ENCODE measurements around the gene PDE4D. TPM values are rescaled to one million over a fixed set of nuclear protein-coding genes. Genes with fewer than 3 reads are reported as not detected.

Gene PDE4D
- polyA plus RNA-seq, 1 donor (not counting 4 experiments of a cell fraction or from before 2014, with no cell fraction given): 3.6 TPM

- Histone ChIP-seq H3K4me1 (ENCODE audit: control insufficient read depth, extremely low read depth, insufficient read depth, low read length) (no peaks in the 10 kb centered on the region), H3K4me2 (ENCODE audit: control insufficient read depth, extremely low read depth, insufficient read depth, low read depth, low read length) (no peak overlapping the region), H3K36me3 (ENCODE audit: control insufficient read depth in 2 of 2, extremely low read depth in 1 of 2, insufficient read depth in 2 of 2, low read length in 2 of 2) (no peaks in the 10 kb centered on the region)
Observed at GRCh38 chr5:59579824-59580167, 313.7 kb downstream of the PDE4D start.

GRCh38 chr5:59579101-59579823 is 314.3 kb downstream of the PDE4D start:
- Histone ChIP-seq H3K9ac (ENCODE audit: control insufficient read depth, extremely low read depth, insufficient read depth, low read length) (no peak overlapping the region), H3K79me2 (ENCODE audit: control insufficient read depth, insufficient read depth, low read length) (no peaks in the 10 kb centered on the region), H2AFZ (ENCODE audit: control insufficient read depth, low read length) (no peak overlapping the region), H3K4me3 (ENCODE audit: control insufficient read depth in 2 of 3, extremely low read depth in 1 of 3, insufficient read depth in 2 of 3, low read depth in 1 of 3, low read length in 3 of 3) (no peak overlapping the region), H3K9me3 (ENCODE audit: control insufficient read depth, low read depth, low read length) (no peaks in the 10 kb centered on the region), H3K9me1 (ENCODE audit: control insufficient read depth, extremely low read depth, insufficient read depth, low read length) (no peaks in the 10 kb centered on the region), H3K27me3 (ENCODE audit: control insufficient read depth, extremely low read depth, insufficient read depth, low read length) (no peaks in the 10 kb centered on the region), H3K4me1 (ENCODE audit: control insufficient read depth, extremely low read depth, insufficient read depth, low read length) (no peaks in the 10 kb centered on the region), H4K20me1 (ENCODE audit: control insufficient read depth, extremely low read depth, insufficient read depth, low read length) (no peaks in the 10 kb centered on the region), H3K36me3 (ENCODE audit: control insufficient read depth in 2 of 2, extremely low read depth in 1 of 2, insufficient read depth in 2 of 2, low read length in 2 of 2) (no peaks in the 10 kb centered on the region), H3K27ac (ENCODE audit: control insufficient read depth, insufficient read depth, low read length) (no peak overlapping the region), H3K4me2 (ENCODE audit: control insufficient read depth, extremely low read depth, insufficient read depth, low read depth, low read length) (no peak overlapping the region)
- no peak for DNase-seq (ENCODE audit: low read depth, low spot score)
- dilution Hi-C loops (cut with MboI; ENCODE audit: extremely low pct_ligation_motif_present, low sequenced_read_pairs): no loop called here
- TF ChIP-seq EZH2 (IDR thresholded peaks at IDR 0.05; ENCODE audit: low read length): no peak
- TF ChIP-seq CTCF (optimal IDR thresholded peaks at IDR 0.05 in 1 of 3, IDR thresholded peaks at IDR 0.05 in 1 of 3, conservative IDR thresholded peaks at IDR 0.05 in 1 of 3; ENCODE audit: extremely low read depth in 1 of 3, insufficient read depth in 2 of 3, low read length in 3 of 3): no peak
- FAIRE-seq: no peak

More at GRCh38 chr5:59579824-59580167, 313.7 kb downstream of the PDE4D start:
- Histone ChIP-seq H3K4me3 (ENCODE audit: control insufficient read depth in 2 of 3, extremely low read depth in 1 of 3, insufficient read depth in 2 of 3, low read depth in 1 of 3, low read length in 3 of 3) (no peak overlapping the region), H3K9me1 (ENCODE audit: control insufficient read depth, extremely low read depth, insufficient read depth, low read length) (no peaks in the 10 kb centered on the region), H3K27ac (ENCODE audit: control insufficient read depth, insufficient read depth, low read length) (no peak overlapping the region), H3K9ac (ENCODE audit: control insufficient read depth, extremely low read depth, insufficient read depth, low read length) (no peak overlapping the region), H3K79me2 (ENCODE audit: control insufficient read depth, insufficient read depth, low read length) (no peaks in the 10 kb centered on the region), H4K20me1 (ENCODE audit: control insufficient read depth, extremely low read depth, insufficient read depth, low read length) (no peaks in the 10 kb centered on the region), H3K27me3 (ENCODE audit: control insufficient read depth, extremely low read depth, insufficient read depth, low read length) (no peaks in the 10 kb centered on the region), H2AFZ (ENCODE audit: control insufficient read depth, low read length) (no peak overlapping the region), H3K9me3 (ENCODE audit: control insufficient read depth, low read depth, low read length) (no peaks in the 10 kb centered on the region)
- TF ChIP-seq CTCF (optimal IDR thresholded peaks at IDR 0.05 in 1 of 3, IDR thresholded peaks at IDR 0.05 in 1 of 3, conservative IDR thresholded peaks at IDR 0.05 in 1 of 3; ENCODE audit: extremely low read depth in 1 of 3, insufficient read depth in 2 of 3, low read length in 3 of 3) (no peak), EZH2 (IDR thresholded peaks at IDR 0.05; ENCODE audit: low read length) (no peak)
- no peak for DNase-seq (ENCODE audit: low read depth, low spot score)
- no peak for FAIRE-seq
- dilution Hi-C loops (cut with MboI; ENCODE audit: extremely low pct_ligation_motif_present, low sequenced_read_pairs): no loop called here
